ENCODE data around the gene ABRAXAS1. TPM values are rescaled to one million over a fixed set of nuclear protein-coding genes. Genes with fewer than 3 reads are reported as not detected.

The ABRAXAS1 gene
- total and polyA plus RNA-seq, 4 donors = 0.96 to 7.8 (median 1.3) TPM

DNA sequence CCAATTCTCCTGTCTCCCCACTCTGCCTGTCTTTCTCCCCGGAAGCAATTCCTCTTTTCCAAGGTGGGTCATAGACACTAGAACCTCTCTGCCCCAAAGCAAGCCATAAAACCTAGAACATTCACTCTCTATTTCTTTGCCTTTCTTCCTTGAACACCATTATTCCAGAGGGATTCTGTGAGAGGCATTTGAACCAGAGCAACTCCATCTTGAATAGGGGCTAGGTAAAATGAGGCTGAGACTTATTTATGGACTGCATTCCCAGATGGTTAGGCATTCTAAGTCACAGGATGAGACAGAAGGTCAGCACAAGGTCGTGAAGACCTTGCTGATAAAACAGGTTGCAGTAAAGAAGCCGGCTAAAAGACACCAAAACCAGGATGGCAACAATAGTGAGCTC lies 37.3 kb upstream of the ABRAXAS1 start:
- Histone ChIP-seq H3K4me3 (ENCODE audit: low read depth in 1 of 3, low read length in 3 of 3) (no peak overlapping the region), H3K9me3 (ENCODE audit: control insufficient read depth in 4 of 4, low read length in 3 of 4) (peaks cover 0 to 12% (median 3%) of the 10 kb centered on the region in 4 donors), H3K27me3 (ENCODE audit: control insufficient read depth in 4 of 4, insufficient read depth in 4 of 4, low read length in 3 of 4) (no peaks in the 10 kb centered on the region), H3K27ac (ENCODE audit: low read depth in 1 of 2, low read length in 2 of 2) (no peak overlapping the region), H3K9ac (ENCODE audit: low read depth in 1 of 2, low read length in 2 of 2) (no peak overlapping the region), H3K36me3 (ENCODE audit: control insufficient read depth in 4 of 4, insufficient read depth in 3 of 4, low read depth in 1 of 4, low read length in 3 of 4) (no peaks in the 10 kb centered on the region), H3K4me1 (ENCODE audit: control insufficient read depth in 4 of 4, insufficient read depth in 4 of 4, low read length in 3 of 4) (no peaks in the 10 kb centered on the region)
- TF ChIP-seq NR2F2 (IDR thresholded peaks at IDR 0.05) = no peak
- TF ChIP-seq RAD21 (IDR thresholded peaks at IDR 0.05) = no peak
- no peak for TF ChIP-seq HNF4G (IDR thresholded peaks at IDR 0.05)
- TF ChIP-seq, protein P1, sequence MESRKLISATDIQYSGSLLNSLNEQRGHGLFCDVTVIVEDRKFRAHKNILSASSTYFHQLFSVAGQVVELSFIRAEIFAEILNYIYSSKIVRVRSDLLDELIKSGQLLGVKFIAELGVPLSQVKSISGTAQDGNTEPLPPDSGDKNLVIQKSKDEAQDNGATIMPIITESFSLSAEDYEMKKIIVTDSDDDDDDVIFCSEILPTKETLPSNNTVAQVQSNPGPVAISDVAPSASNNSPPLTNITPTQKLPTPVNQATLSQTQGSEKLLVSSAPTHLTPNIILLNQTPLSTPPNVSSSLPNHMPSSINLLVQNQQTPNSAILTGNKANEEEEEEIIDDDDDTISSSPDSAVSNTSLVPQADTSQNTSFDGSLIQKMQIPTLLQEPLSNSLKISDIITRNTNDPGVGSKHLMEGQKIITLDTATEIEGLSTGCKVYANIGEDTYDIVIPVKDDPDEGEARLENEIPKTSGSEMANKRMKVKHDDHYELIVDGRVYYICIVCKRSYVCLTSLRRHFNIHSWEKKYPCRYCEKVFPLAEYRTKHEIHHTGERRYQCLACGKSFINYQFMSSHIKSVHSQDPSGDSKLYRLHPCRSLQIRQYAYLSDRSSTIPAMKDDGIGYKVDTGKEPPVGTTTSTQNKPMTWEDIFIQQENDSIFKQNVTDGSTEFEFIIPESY (IDR thresholded peaks at IDR 0.05) = no peak
- no peak for TF ChIP-seq HNF4A (conservative IDR thresholded peaks at IDR 0.05)
- no peak for TF ChIP-seq FOXA1 (IDR thresholded peaks at IDR 0.05)
- no peak for TF ChIP-seq YY1 (IDR thresholded peaks at IDR 0.05)
- TF ChIP-seq GABPA (IDR thresholded peaks at IDR 0.05 in 1 of 2, conservative IDR thresholded peaks at IDR 0.05 in 1 of 2) = no peak
- no peak for TF ChIP-seq FOXA2 (IDR thresholded peaks at IDR 0.05)
- TF ChIP-seq, protein P2, sequence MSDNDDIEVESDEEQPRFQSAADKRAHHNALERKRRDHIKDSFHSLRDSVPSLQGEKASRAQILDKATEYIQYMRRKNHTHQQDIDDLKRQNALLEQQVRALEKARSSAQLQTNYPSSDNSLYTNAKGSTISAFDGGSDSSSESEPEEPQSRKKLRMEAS (IDR thresholded peaks at IDR 0.05) = no peak
- TF ChIP-seq, protein P3, sequence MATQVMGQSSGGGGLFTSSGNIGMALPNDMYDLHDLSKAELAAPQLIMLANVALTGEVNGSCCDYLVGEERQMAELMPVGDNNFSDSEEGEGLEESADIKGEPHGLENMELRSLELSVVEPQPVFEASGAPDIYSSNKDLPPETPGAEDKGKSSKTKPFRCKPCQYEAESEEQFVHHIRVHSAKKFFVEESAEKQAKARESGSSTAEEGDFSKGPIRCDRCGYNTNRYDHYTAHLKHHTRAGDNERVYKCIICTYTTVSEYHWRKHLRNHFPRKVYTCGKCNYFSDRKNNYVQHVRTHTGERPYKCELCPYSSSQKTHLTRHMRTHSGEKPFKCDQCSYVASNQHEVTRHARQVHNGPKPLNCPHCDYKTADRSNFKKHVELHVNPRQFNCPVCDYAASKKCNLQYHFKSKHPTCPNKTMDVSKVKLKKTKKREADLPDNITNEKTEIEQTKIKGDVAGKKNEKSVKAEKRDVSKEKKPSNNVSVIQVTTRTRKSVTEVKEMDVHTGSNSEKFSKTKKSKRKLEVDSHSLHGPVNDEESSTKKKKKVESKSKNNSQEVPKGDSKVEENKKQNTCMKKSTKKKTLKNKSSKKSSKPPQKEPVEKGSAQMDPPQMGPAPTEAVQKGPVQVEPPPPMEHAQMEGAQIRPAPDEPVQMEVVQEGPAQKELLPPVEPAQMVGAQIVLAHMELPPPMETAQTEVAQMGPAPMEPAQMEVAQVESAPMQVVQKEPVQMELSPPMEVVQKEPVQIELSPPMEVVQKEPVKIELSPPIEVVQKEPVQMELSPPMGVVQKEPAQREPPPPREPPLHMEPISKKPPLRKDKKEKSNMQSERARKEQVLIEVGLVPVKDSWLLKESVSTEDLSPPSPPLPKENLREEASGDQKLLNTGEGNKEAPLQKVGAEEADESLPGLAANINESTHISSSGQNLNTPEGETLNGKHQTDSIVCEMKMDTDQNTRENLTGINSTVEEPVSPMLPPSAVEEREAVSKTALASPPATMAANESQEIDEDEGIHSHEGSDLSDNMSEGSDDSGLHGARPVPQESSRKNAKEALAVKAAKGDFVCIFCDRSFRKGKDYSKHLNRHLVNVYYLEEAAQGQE (IDR thresholded peaks at IDR 0.05) = no peak
- TF ChIP-seq, protein P4, sequence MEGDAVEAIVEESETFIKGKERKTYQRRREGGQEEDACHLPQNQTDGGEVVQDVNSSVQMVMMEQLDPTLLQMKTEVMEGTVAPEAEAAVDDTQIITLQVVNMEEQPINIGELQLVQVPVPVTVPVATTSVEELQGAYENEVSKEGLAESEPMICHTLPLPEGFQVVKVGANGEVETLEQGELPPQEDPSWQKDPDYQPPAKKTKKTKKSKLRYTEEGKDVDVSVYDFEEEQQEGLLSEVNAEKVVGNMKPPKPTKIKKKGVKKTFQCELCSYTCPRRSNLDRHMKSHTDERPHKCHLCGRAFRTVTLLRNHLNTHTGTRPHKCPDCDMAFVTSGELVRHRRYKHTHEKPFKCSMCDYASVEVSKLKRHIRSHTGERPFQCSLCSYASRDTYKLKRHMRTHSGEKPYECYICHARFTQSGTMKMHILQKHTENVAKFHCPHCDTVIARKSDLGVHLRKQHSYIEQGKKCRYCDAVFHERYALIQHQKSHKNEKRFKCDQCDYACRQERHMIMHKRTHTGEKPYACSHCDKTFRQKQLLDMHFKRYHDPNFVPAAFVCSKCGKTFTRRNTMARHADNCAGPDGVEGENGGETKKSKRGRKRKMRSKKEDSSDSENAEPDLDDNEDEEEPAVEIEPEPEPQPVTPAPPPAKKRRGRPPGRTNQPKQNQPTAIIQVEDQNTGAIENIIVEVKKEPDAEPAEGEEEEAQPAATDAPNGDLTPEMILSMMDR (IDR thresholded peaks at IDR 0.05; ENCODE audit: low read depth, low read length, missing input control) = no peak
- no peak for TF ChIP-seq SP1 (IDR thresholded peaks at IDR 0.05)
- TF ChIP-seq, protein P5, sequence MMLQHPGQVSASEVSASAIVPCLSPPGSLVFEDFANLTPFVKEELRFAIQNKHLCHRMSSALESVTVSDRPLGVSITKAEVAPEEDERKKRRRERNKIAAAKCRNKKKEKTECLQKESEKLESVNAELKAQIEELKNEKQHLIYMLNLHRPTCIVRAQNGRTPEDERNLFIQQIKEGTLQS (IDR thresholded peaks at IDR 0.05) = no peak
- no peak for TF ChIP-seq RXRA (IDR thresholded peaks at IDR 0.05)
- no peak for TF ChIP-seq JUND (IDR thresholded peaks at IDR 0.05)
- no peak for TF ChIP-seq TAF1 (conservative IDR thresholded peaks at IDR 0.05)
- no peak for TF ChIP-seq EGR1 (IDR thresholded peaks at IDR 0.05; ENCODE audit: low read depth in 2 of 2)
- DNase-seq (ENCODE audit: low spot score) = no peak
- WGBS = 69% methylated on average over 3 of the region's 3 CpGs
